GM12872 (cell line): ENCODE measurements around the gene ACOX3.

ENCODE experiments used
- CTCF ChIP-seq: IDR thresholded peaks from 3 replicates; pipeline ENCODE4 v1.5.1; 2011; ENCODE audit warnings: low read depth, mild to moderate bottlenecking, low read length, moderate library complexity; ENCODE audit not compliant: insufficient read depth

Gene ACOX3

GRCh38 chr4:8394061-8394519 lies 46.4 kb downstream of the ACOX3 start:
- TF ChIP-seq CTCF = no peak

GRCh38 chr4:8393593-8394038 lies 46.9 kb downstream of the ACOX3 start:
- TF ChIP-seq CTCF = no peak

- no peak for TF ChIP-seq CTCF
Measured at GRCh38 chr4:8392591-8393190, 47.8 kb downstream of the ACOX3 start.

GRCh38 chr4:8391972-8392371 lies 48.6 kb downstream of the ACOX3 start:
- TF ChIP-seq CTCF = no peak

GRCh38 chr4:8391071-8391470 lies 49.5 kb downstream of the ACOX3 start:
- TF ChIP-seq CTCF = no peak

GRCh38 chr4:8390577-8390976 lies 49.9 kb downstream of the ACOX3 start:
- no peak for TF ChIP-seq CTCF

- no peak for TF ChIP-seq CTCF
Measured at GRCh38 chr4:8388528-8388870, 52.0 kb downstream of the ACOX3 start.
